ENCODE results near the gene GPATCH8.

DNA sequence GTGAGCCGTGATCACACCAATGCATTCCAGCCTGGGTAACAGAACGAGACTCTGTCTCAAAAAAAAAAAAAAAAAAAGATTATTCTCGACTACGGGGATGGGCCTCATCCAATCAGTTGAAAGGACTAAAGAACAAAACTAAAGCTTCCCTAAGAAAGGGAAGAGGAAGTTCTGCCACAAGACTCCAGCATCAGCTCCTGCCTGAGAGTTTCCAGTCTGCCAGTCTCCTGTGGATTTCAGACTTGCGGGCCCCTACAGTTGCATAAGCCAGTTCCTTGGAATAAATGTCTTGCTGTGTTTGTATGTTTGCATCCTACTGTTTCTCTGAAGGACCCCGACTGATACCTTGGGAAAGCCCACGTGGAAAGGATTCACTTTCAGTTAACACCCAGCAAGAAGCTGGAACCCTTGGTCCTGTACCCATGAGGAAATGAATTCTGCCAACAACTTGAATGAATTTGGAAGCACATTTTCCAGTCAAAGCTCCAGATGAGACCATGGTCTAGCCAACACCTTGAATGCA, 27.8 kb upstream of the GPATCH8 start:
- no peak for TF ChIP-seq POLR2A (IDR thresholded peaks at IDR 0.05)
- TF ChIP-seq, protein P1, sequence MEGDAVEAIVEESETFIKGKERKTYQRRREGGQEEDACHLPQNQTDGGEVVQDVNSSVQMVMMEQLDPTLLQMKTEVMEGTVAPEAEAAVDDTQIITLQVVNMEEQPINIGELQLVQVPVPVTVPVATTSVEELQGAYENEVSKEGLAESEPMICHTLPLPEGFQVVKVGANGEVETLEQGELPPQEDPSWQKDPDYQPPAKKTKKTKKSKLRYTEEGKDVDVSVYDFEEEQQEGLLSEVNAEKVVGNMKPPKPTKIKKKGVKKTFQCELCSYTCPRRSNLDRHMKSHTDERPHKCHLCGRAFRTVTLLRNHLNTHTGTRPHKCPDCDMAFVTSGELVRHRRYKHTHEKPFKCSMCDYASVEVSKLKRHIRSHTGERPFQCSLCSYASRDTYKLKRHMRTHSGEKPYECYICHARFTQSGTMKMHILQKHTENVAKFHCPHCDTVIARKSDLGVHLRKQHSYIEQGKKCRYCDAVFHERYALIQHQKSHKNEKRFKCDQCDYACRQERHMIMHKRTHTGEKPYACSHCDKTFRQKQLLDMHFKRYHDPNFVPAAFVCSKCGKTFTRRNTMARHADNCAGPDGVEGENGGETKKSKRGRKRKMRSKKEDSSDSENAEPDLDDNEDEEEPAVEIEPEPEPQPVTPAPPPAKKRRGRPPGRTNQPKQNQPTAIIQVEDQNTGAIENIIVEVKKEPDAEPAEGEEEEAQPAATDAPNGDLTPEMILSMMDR (IDR thresholded peaks at IDR 0.05): no peak

Measured in esophagus squamous epithelium (tissue), 4 donors.